Measurements from ENCODE around the gene INO80E.
"Not testable (repeated sequence)": the region's sequence is repeated elsewhere in the genome, so short reads cannot be mapped to it uniquely, and the experiment has no call there.

INO80E gene

GRCh38 chr16:30033270-30033669, 37.2 kb downstream of the INO80E start:
- DNase-seq, result peak; percentile 24

- no peak for DNase-seq
Measured at GRCh38 chr16:30040221-30040620, 44.2 kb downstream of the INO80E start.

- DNase-seq, result not testable (repeated sequence)
Measured at GRCh38 chr16:30040690-30041089, 44.6 kb downstream of the INO80E start.

GRCh38 chr16:30041841-30042240, 45.8 kb downstream of the INO80E start:
- DNase-seq, result no peak

GRCh38 chr16:30046178-30046577, 50.1 kb downstream of the INO80E start:
- no peak for DNase-seq

- no peak for DNase-seq
Measured at GRCh38 chr16:30046588-30046987, 50.5 kb downstream of the INO80E start.

GRCh38 chr16:30049871-30050270, 53.8 kb downstream of the INO80E start:
- DNase-seq, result no peak

- no peak for DNase-seq
Measured at GRCh38 chr16:30051518-30051917, 55.5 kb downstream of the INO80E start.

GRCh38 chr16:30052671-30053372, 56.8 kb downstream of the INO80E start:
- peak; percentile 96 for DNase-seq

GRCh38 chr16:30053376-30054015, 57.5 kb downstream of the INO80E start:
- no peak for DNase-seq

GRCh38 chr16:30054451-30054850, 58.4 kb downstream of the INO80E start:
- DNase-seq, result no peak

GRCh38 chr16:30054959-30055553, 59.0 kb downstream of the INO80E start:
- DNase-seq, result peak; percentile 63

Data from activated CD4-positive, alpha-beta T cell treated with anti-CD3 and anti-CD28 coated beads, Interleukin-2, Interleukin-6, amounts not matched to agents 100 ng/mL and 50 ng/mL, durations not matched to agents 16 hours and 8 hours (primary cell).